NCI-H2196 treated with DMSO at 0.1 percent for 48 hours (cell line): Measurements from ENCODE around the gene SLC12A2.

Experiments
- DNase-seq: peaks from one replicate; lab custom pipeline; 2025; ENCODE audit not compliant: unreplicated experiment; lab: John Stamatoyannopoulos, UW

Gene SLC12A2

GRCh38 chr5:128097224-128097623, 13.7 kb downstream of the SLC12A2 start:
- no peak for DNase-seq

GRCh38 chr5:128097781-128098180, 14.2 kb downstream of the SLC12A2 start:
- no peak for DNase-seq

- no peak for DNase-seq
Measured at GRCh38 chr5:128099944-128100343, 16.4 kb downstream of the SLC12A2 start.

- DNase-seq, result no peak
Measured at GRCh38 chr5:128100860-128101557, 17.4 kb downstream of the SLC12A2 start.

GRCh38 chr5:128101676-128102075, 18.1 kb downstream of the SLC12A2 start:
- no peak for DNase-seq

GRCh38 chr5:128105203-128105602, 21.6 kb downstream of the SLC12A2 start:
- DNase-seq, result no peak

GRCh38 chr5:128109138-128109537, 25.6 kb downstream of the SLC12A2 start:
- no peak for DNase-seq

GRCh38 chr5:128109766-128110165, 26.2 kb downstream of the SLC12A2 start:
- no peak for DNase-seq

- no peak for DNase-seq
Measured at GRCh38 chr5:128111818-128112448, 28.4 kb downstream of the SLC12A2 start.

- no peak for DNase-seq
Measured at GRCh38 chr5:128116445-128116844, 32.9 kb downstream of the SLC12A2 start.

- DNase-seq, result no peak
Measured at GRCh38 chr5:128118214-128118613, 34.6 kb downstream of the SLC12A2 start.

GRCh38 chr5:128121651-128122050, 38.1 kb downstream of the SLC12A2 start:
- DNase-seq, result no peak

- no peak for DNase-seq
Measured at GRCh38 chr5:128123936-128124335, 40.4 kb downstream of the SLC12A2 start.

- DNase-seq, result no peak
Measured at GRCh38 chr5:128126241-128126640, 42.7 kb downstream of the SLC12A2 start.

GRCh38 chr5:128132499-128132898, 48.9 kb downstream of the SLC12A2 start:
- no peak for DNase-seq

GRCh38 chr5:128135286-128135685, 51.7 kb downstream of the SLC12A2 start:
- DNase-seq, result no peak

GRCh38 chr5:128143911-128144310, 60.3 kb downstream of the SLC12A2 start:
- DNase-seq, result no peak

GRCh38 chr5:128144491-128144890, 60.9 kb downstream of the SLC12A2 start:
- DNase-seq, result no peak

GRCh38 chr5:128146671-128147070, 63.1 kb downstream of the SLC12A2 start:
- no peak for DNase-seq

- no peak for DNase-seq
Measured at GRCh38 chr5:128154943-128155342, 71.4 kb downstream of the SLC12A2 start.

GRCh38 chr5:128155776-128156175, 72.2 kb downstream of the SLC12A2 start:
- DNase-seq, result no peak

GRCh38 chr5:128156521-128156920, 73.0 kb downstream of the SLC12A2 start:
- no peak for DNase-seq

GRCh38 chr5:128158342-128158741, 74.8 kb downstream of the SLC12A2 start:
- DNase-seq, result no peak
